H9 (cell line): ENCODE measurements around the gene ZFP62. TPM values are rescaled to one million over a fixed set of nuclear protein-coding genes. Genes with fewer than 3 reads are reported as not detected.

Experiments
- DNase-seq: peaks from one replicate; pipeline ENCODE4 v3.0.0-alpha.2; 2017
- H2AFZ ChIP-seq: one replicate; pipeline ENCODE4 v1.6.1; 2013; ENCODE audit warnings: mild to moderate bottlenecking, low read length, control low read depth, moderate library complexity
- H2AK5ac ChIP-seq: 2 replicates; pipeline ENCODE4 v1.6.1; 2013; ENCODE audit warnings: low read length, control low read depth, mixed read lengths; ENCODE audit not compliant: insufficient read length
- H2BK120ac ChIP-seq: one replicate; pipeline ENCODE4 v1.6.1; 2013; ENCODE audit warnings: low read depth, mild to moderate bottlenecking, low read length, control low read depth, inconsistent platforms; ENCODE audit not compliant: poor library complexity, severe bottlenecking
- H2BK12ac ChIP-seq: 2 replicates; pipeline ENCODE4 v1.6.1; 2013; ENCODE audit warnings: low read length, control low read depth, mixed read lengths, low read depth; ENCODE audit not compliant: insufficient read length
- H2BK15ac ChIP-seq: 2 replicates; pipeline ENCODE4 v1.6.1; 2013; ENCODE audit warnings: low read depth, low read length, control low read depth
- H2BK20ac ChIP-seq: one replicate; pipeline ENCODE4 v1.6.1; 2013; ENCODE audit warnings: low read depth, mild to moderate bottlenecking, low read length, control low read depth, inconsistent platforms; ENCODE audit not compliant: poor library complexity, severe bottlenecking
- H2BK5ac ChIP-seq: 2 replicates; pipeline ENCODE4 v1.6.1; 2013; ENCODE audit warnings: low read length, control low read depth, mixed read lengths; ENCODE audit not compliant: insufficient read length
- H3K14ac ChIP-seq: 2 replicates; pipeline ENCODE4 v1.6.1; 2013; ENCODE audit warnings: low read length, control low read depth; ENCODE audit not compliant: insufficient read depth
- H3K18ac ChIP-seq: 2 replicates; pipeline ENCODE4 v1.6.1; 2013; ENCODE audit warnings: low read depth, mild to moderate bottlenecking, mixed read lengths, low read length, control low read depth; ENCODE audit not compliant: insufficient read length
- H3K23ac ChIP-seq: 2 replicates; pipeline ENCODE4 v1.6.1; 2013; ENCODE audit warnings: low read length, control low read depth, mixed read lengths, low read depth; ENCODE audit not compliant: insufficient read length
- H3K23me2 ChIP-seq: 2 replicates; pipeline ENCODE4 v1.6.1; 2013; ENCODE audit warnings: low read depth, mild to moderate bottlenecking, mixed read lengths, low read length, control low read depth; ENCODE audit not compliant: insufficient read length, poor library complexity, severe bottlenecking
- H3K27ac ChIP-seq: 2 replicates; pipeline ENCODE4 v1.5.1; 2013; ENCODE audit warnings: low read length, control low read depth, mixed read lengths, low read depth; ENCODE audit not compliant: insufficient read length
- H3K27me3 ChIP-seq: 2 replicates; pipeline ENCODE4 v1.6.1; 2013; ENCODE audit warnings: low read length, control low read depth, inconsistent platforms; ENCODE audit not compliant: insufficient read depth
- H3K4ac ChIP-seq: 2 replicates; pipeline ENCODE4 v1.6.1; 2013; ENCODE audit warnings: low read depth, mild to moderate bottlenecking, control low read depth, inconsistent platforms, low read length, moderate library complexity
- H3K4me1 ChIP-seq: 2 replicates; pipeline ENCODE4 v1.6.1; 2013; ENCODE audit warnings: low read length, control low read depth, inconsistent platforms; ENCODE audit not compliant: insufficient read depth
- H3K4me2 ChIP-seq: 2 replicates; pipeline ENCODE4 v1.6.1; 2013; ENCODE audit warnings: low read length, control low read depth, mixed read lengths; ENCODE audit not compliant: insufficient read length, insufficient read depth
- H3K56ac ChIP-seq: 2 replicates; pipeline ENCODE4 v1.6.1; 2013; ENCODE audit warnings: low read depth, mild to moderate bottlenecking, mixed read lengths, low read length, control low read depth; ENCODE audit not compliant: insufficient read length
- H3K79me1 ChIP-seq: 2 replicates; pipeline ENCODE4 v1.6.1; 2013; ENCODE audit warnings: low read depth, mild to moderate bottlenecking, moderate library complexity, low read length, control low read depth, inconsistent platforms; ENCODE audit not compliant: insufficient read depth, poor library complexity, severe bottlenecking
- H3K79me2 ChIP-seq: 2 replicates; pipeline ENCODE4 v1.6.1; 2013; ENCODE audit warnings: low read length, control low read depth, inconsistent platforms; ENCODE audit not compliant: insufficient read depth
- H3K9ac ChIP-seq: 2 replicates; pipeline ENCODE4 v1.6.1; 2013; ENCODE audit warnings: low read length, control low read depth, mixed read lengths; ENCODE audit not compliant: insufficient read length; ENCODE audit errors: extremely low read depth
- H3K9me3 ChIP-seq: one replicate; pipeline ENCODE4 v1.6.1; 2013; ENCODE audit warnings: low read depth, low read length, inconsistent platforms; ENCODE audit not compliant: control insufficient read depth
- H3T11ph ChIP-seq: one replicate; pipeline ENCODE4 v1.6.1; 2013; ENCODE audit warnings: mild to moderate bottlenecking, low read length, control low read depth, inconsistent platforms
- H4K20me1 ChIP-seq: one replicate; pipeline ENCODE4 v1.6.1; 2013; ENCODE audit not compliant: control insufficient read depth, insufficient read length, insufficient read depth
- H4K5ac ChIP-seq: 2 replicates; pipeline ENCODE4 v1.6.1; 2013; ENCODE audit warnings: low read depth, mild to moderate bottlenecking, mixed read lengths, low read length, control low read depth; ENCODE audit not compliant: insufficient read length
- H4K8ac ChIP-seq: replicated peaks from 2 replicates; pipeline ENCODE4 v1.6.1; 2013; ENCODE audit warnings: low read length, control low read depth, mixed read lengths, low read depth; ENCODE audit not compliant: insufficient read length
- H4K91ac ChIP-seq: 2 replicates; pipeline ENCODE4 v1.6.1; 2013; ENCODE audit warnings: low read depth, mild to moderate bottlenecking, moderate library complexity, mixed read lengths, low read length, control low read depth; ENCODE audit not compliant: insufficient read length
- H3K27ac Mint-ChIP-seq, 3 experiments: 2 replicates in 2 of 3; 3 replicates in 1 of 3; pipeline ENCODE4 v1.8.0; 2020 to 2021; ENCODE audit warnings: mixed read lengths in 3 of 3, mild to moderate bottlenecking in 1 of 3, moderate library complexity in 1 of 3
- H3K27me3 Mint-ChIP-seq: 2 replicates; pipeline ENCODE4 v1.8.0; 2021; ENCODE audit warnings: low read depth, mild to moderate bottlenecking, moderate library complexity, mixed read lengths
- H3K36me3 Mint-ChIP-seq, 3 experiments: 2 replicates in 2 of 3; 3 replicates in 1 of 3; pipeline ENCODE4 v1.8.0; 2020 to 2021; ENCODE audit warnings: low read depth in 3 of 3, mixed read lengths in 3 of 3; ENCODE audit not compliant: insufficient read depth in 1 of 3
- H3K4me1 Mint-ChIP-seq, 2 experiments: 2 replicates each; pipeline ENCODE4 v1.8.0; 2020; ENCODE audit warnings: mixed read lengths in 2 of 2
- H3K4me3 Mint-ChIP-seq, 2 experiments: 2 replicates in 1 of 2; 3 replicates in 1 of 2; pipeline ENCODE4 v1.8.0; 2020 to 2021; ENCODE audit warnings: mild to moderate bottlenecking in 2 of 2, mixed read lengths in 2 of 2, moderate library complexity in 1 of 2
- H3K9me3 Mint-ChIP-seq, 2 experiments: 2 replicates in 1 of 2; 3 replicates in 1 of 2; pipeline ENCODE4 v1.8.0; 2020; ENCODE audit warnings: mild to moderate bottlenecking in 2 of 2, mixed read lengths in 2 of 2, moderate library complexity in 1 of 2
- WGBS: extraction: QIAGEN DNeasy Blood & Tissue Kit; methylation state at CpG from one replicate; pipeline ENCODE4 v1.1.7; 2013; ENCODE audit warnings: missing lambda C conversion rate, low lambda C conversion rate, mixed read lengths; ENCODE audit not compliant: insufficient read length; ENCODE audit errors: extremely low coverage; 5-methylcytosine and 5-hydroxymethylcytosine counted together
- total RNA-seq: library from RNA; stranded (reverse); gene quantifications from 2 replicates; pipeline ENCODE4 v1.2.1, GENCODE V29; 2021
- TF ChIP-seq, protein P1 (sequence below): fragments of 200-600 bp; sonication (generic); conservative IDR thresholded peaks from 3 replicates; pipeline ENCODE4 v1.8.0; 2021; ENCODE audit warnings: antibody characterized with exemption, mild to moderate bottlenecking

Gene ZFP62
- total RNA-seq, 1 experiment from 2014 or later, result 16.2 TPM

- Histone ChIP-seq H3K56ac (no peak overlapping the region), H3K23ac (no peak overlapping the region), H3K18ac (no peak overlapping the region), H3K23me2 (no peaks in the 10 kb centered on the region), H3K9ac (no peak overlapping the region), H3K27ac (no peak overlapping the region), H3K27me3 (no peaks in the 10 kb centered on the region), H2BK5ac (no peak overlapping the region), H2BK15ac (no peak overlapping the region), H3T11ph (no peak overlapping the region), H3K79me1 (no peaks in the 10 kb centered on the region), H3K4ac (no peak overlapping the region), H4K91ac (no peak overlapping the region), H3K4me1 (peaks cover 4% of the 10 kb centered on the region; the same call in 1 of the 2 replicates), H2BK12ac (no peak overlapping the region), H4K5ac (no peak overlapping the region), H2BK20ac (no peak overlapping the region), H2AFZ (no peak overlapping the region), H3K4me2 (no peak overlapping the region), H3K14ac (no peak overlapping the region), H4K20me1 (no peaks in the 10 kb centered on the region), H2AK5ac (no peak overlapping the region), H4K8ac (no peak overlapping the region), H3K79me2 (no peaks in the 10 kb centered on the region), H2BK120ac (no peak overlapping the region), H3K9me3 (no peaks in the 10 kb centered on the region)
- no CpG with 5 or more reads among the region's 5 CpGs for WGBS
- TF ChIP-seq, protein P1, sequence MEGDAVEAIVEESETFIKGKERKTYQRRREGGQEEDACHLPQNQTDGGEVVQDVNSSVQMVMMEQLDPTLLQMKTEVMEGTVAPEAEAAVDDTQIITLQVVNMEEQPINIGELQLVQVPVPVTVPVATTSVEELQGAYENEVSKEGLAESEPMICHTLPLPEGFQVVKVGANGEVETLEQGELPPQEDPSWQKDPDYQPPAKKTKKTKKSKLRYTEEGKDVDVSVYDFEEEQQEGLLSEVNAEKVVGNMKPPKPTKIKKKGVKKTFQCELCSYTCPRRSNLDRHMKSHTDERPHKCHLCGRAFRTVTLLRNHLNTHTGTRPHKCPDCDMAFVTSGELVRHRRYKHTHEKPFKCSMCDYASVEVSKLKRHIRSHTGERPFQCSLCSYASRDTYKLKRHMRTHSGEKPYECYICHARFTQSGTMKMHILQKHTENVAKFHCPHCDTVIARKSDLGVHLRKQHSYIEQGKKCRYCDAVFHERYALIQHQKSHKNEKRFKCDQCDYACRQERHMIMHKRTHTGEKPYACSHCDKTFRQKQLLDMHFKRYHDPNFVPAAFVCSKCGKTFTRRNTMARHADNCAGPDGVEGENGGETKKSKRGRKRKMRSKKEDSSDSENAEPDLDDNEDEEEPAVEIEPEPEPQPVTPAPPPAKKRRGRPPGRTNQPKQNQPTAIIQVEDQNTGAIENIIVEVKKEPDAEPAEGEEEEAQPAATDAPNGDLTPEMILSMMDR, result no peak
- no peak overlapping the region for H3K27ac Mint-ChIP-seq
- DNase-seq, result no peak
- H3K4me1 Mint-ChIP-seq, result peaks cover 29 to 42% of the 10 kb centered on the region in 2 experiments
- peaks cover 5 to 7% of the 10 kb centered on the region in 2 experiments for H3K9me3 Mint-ChIP-seq
- peaks cover 4% of the 10 kb centered on the region for H3K27me3 Mint-ChIP-seq
- H3K36me3 Mint-ChIP-seq, result peaks cover 3 to 10% (median 4%) of the 10 kb centered on the region in 3 experiments; a peak in 3 of 7 replicates
- H3K4me3 Mint-ChIP-seq, result no peak overlapping the region; a peak in 1 of 5 replicates
Measured at GRCh38 chr5:180910735-180911134, 49.7 kb upstream of the ZFP62 start.
